Measurements from ENCODE around the gene RAB26.

RAB26 gene

DNA sequence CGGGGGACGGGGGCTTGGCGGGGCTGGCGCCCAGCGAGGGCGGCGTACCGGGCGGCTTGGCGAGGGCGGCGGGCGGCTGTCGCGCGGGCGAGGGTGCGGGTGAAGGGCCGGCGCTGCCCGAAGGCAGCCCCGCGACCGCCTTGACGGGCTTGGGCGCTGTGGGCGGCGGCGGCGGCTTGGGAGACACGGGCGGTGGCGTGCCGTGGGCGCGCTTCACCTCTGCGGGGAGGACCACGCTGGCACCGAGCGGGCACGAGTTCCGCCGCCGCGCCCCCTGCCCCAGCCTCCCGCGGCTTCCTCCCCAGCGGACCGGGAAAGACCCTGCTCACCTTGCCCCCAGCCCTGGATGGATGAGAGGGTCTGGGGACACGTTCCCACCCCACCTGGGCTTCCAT lies 30.7 kb downstream of the RAB26 start:
- FAIRE-seq (no peak), DNase-seq (ENCODE audit: insufficient read length) (no peak)
- TF ChIP-seq POLR2A (IDR thresholded peaks at IDR 0.05; ENCODE audit: low read depth, low read length) (no peak), TAF1 (IDR thresholded peaks at IDR 0.05; ENCODE audit: borderline replicate concordance, low read depth, low read length) (no peak), POLR2AphosphoS5 (IDR thresholded peaks at IDR 0.05; ENCODE audit: low read depth, low read length) (no peak)

DNA sequence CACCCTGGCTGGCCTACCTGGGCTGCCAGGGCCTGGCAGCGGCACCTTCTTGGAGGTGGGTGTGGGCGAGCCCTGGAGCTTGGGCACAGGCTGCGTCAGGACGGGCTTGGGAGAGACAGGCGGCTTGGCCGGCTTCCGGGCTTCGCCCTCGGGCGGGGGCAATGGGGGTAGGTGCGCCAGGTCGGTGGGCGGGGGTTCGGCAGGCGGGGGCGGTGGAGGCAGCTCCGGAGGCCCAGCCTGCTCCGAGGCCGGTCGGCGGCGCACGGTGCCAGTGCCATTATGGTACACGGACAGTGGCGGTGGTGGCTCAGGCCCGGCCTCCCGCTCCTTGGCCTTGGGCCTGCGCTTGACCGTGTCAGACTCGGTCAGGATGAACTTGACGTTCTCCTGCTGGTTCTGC lies 31.2 kb downstream of the RAB26 start:
- DNase-seq (ENCODE audit: insufficient read length), result no peak
- no peak for FAIRE-seq
- no peak for TF ChIP-seq TAF1 (IDR thresholded peaks at IDR 0.05; ENCODE audit: borderline replicate concordance, low read depth, low read length)
- TF ChIP-seq POLR2A (IDR thresholded peaks at IDR 0.05; ENCODE audit: low read depth, low read length), result no peak
- no peak for TF ChIP-seq POLR2AphosphoS5 (IDR thresholded peaks at IDR 0.05; ENCODE audit: low read depth, low read length)

DNA sequence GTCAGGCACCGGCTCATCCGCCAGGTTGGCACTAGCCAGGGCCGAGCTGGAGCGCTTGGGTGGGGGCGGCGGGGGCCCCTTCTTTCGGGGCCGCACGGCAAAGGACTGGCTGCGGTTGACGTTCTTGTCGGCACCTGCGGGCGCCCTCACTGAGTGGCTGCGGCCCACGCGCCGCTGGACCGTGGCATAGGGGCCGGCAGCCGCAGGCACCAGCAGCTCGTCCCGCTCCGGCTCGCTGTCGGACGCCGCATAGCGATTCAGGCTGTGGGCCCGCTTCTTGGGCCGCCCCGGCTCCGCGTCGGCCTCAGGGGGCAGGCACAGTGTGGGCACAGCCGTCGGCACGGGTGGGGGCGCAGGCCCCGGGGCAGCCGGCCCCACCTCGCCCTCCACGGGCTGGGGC lies 32.0 kb downstream of the RAB26 start:
- DNase-seq (ENCODE audit: insufficient read length) (no peak), FAIRE-seq (no peak)
- no peak for TF ChIP-seq POLR2AphosphoS5 (IDR thresholded peaks at IDR 0.05; ENCODE audit: low read depth, low read length)
- no peak for TF ChIP-seq TAF1 (IDR thresholded peaks at IDR 0.05; ENCODE audit: borderline replicate concordance, low read depth, low read length)
- no peak for TF ChIP-seq POLR2A (IDR thresholded peaks at IDR 0.05; ENCODE audit: low read depth, low read length)

DNA sequence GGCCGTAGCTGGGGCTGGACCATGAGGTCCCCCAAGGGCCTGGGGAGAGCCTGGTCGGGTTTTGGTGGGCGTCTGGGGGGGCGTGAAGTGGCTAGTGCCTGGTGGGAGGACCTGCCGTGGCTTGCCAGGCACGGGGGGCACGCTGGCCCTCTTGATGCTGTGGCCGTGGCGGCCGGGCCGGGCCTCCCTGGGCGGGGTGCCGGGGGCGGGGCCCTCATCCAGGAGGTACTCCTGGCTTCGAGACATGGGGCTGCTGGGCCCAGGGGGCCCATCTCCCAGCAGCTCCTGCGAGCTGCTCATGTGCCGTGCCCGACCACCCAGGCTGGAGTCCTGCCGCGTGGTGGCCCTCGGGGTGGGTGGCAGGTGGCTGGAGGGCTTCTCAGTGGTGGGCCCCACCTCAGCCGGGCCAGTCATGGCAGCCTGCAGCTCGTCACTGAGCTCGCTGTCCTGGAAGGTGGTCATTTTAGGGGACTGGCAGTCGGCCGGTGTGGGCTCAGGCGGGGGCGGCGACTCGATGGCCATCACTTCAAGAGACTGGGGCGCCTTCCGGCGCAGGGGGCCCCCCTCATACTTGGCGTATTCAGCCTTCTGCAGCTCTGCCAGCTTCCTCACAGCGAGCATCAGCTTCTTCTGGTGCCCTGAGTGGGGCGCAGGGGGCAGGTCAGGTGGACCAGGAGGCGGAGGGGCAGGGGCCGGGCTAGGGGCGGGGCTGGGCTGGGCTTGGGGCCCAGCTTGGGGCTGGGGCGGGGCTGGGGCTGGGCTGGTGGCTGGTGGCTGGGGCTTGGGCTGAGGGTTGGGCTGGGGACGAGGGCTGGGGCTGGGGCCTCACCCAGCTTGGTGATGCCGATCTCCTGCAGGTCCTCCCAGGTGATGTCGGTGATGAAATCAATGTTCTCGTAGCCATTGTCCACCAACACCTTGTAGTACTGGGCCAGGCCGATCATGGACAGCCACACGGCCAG lies 32.8 kb downstream of the RAB26 start:
- TF ChIP-seq POLR2AphosphoS5 (IDR thresholded peaks at IDR 0.05; ENCODE audit: low read depth, low read length) (no peak), TAF1 (IDR thresholded peaks at IDR 0.05; ENCODE audit: borderline replicate concordance, low read depth, low read length) (no peak)
- FAIRE-seq (no peak), DNase-seq (ENCODE audit: insufficient read length) (no peak)

DNA sequence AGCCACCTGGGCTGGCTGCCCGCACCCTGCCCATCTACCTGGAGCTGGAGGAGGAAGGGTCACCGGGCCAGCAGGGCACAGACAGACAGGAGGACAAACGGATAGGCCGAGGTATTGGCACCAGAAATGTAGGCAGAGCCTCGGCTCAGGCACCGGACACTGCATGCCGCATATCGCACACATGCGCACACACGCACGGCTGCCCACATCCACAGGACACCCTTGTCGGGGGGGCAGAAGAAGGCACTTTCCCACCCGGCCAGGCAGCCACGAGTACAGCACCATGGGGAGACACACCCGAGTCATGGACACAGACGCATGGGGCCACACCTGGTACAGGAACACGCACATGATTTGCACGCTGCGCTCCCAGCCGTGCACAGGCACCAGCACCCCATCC lies 33.5 kb downstream of the RAB26 start:
- DNase-seq (ENCODE audit: insufficient read length), result no peak

DNA sequence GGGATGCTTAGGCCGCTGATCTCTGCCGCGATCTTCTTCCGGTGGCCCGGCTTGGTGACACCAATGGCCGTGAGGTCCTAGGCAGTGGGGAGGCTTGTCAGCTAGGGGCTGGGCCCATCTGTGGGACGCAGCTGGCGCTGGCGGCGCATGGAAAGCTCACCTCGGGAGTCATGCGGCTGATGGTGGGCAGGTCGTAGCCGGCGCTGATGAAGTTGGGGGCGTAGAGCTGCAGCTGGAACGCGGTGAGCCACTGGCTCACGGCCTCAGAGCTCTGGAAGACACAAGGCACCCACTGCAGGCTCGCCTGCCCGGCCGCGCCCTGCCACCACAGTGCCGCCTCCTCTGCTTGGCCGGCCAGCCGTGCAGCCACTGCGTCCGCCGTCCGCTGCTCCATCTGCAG lies 35.2 kb downstream of the RAB26 start:
- DNase-seq (ENCODE audit: insufficient read length) (no peak), FAIRE-seq (no peak)
- TF ChIP-seq POLR2AphosphoS5 (IDR thresholded peaks at IDR 0.05; ENCODE audit: low read depth, low read length) (no peak), TAF1 (IDR thresholded peaks at IDR 0.05; ENCODE audit: borderline replicate concordance, low read depth, low read length) (no peak), POLR2A (IDR thresholded peaks at IDR 0.05; ENCODE audit: low read depth, low read length) (no peak)

More for the DNA sequence above, 33.5 kb downstream of the RAB26 start:
- no peak for FAIRE-seq
- no peak for TF ChIP-seq TAF1 (IDR thresholded peaks at IDR 0.05; ENCODE audit: borderline replicate concordance, low read depth, low read length)
- no peak for TF ChIP-seq POLR2AphosphoS5 (IDR thresholded peaks at IDR 0.05; ENCODE audit: low read depth, low read length)
- TF ChIP-seq POLR2A (IDR thresholded peaks at IDR 0.05; ENCODE audit: low read depth, low read length), result no peak

DNA sequence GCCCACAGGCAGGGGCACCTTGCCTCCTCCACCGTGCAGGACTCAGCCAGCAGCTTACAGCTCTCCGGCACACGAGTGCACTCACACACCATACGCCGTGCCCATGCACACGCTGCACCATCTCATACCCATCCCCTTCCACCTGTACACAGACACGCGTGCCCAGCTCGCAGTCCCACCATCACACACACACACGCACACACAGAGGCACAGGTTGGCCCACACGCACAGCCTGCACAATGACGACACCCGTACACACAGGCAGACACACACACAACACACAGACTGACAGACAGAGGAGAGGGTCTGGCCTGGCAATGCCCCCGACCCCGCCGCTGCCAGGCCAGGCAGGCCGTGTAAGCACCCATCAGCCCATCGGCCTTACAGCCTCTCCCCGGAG lies 35.9 kb downstream of the RAB26 start:
- FAIRE-seq (no peak), DNase-seq (ENCODE audit: insufficient read length) (no peak)
- TF ChIP-seq TAF1 (IDR thresholded peaks at IDR 0.05; ENCODE audit: borderline replicate concordance, low read depth, low read length) (no peak), POLR2A (IDR thresholded peaks at IDR 0.05; ENCODE audit: low read depth, low read length) (no peak), POLR2AphosphoS5 (IDR thresholded peaks at IDR 0.05; ENCODE audit: low read depth, low read length) (no peak)

DNA sequence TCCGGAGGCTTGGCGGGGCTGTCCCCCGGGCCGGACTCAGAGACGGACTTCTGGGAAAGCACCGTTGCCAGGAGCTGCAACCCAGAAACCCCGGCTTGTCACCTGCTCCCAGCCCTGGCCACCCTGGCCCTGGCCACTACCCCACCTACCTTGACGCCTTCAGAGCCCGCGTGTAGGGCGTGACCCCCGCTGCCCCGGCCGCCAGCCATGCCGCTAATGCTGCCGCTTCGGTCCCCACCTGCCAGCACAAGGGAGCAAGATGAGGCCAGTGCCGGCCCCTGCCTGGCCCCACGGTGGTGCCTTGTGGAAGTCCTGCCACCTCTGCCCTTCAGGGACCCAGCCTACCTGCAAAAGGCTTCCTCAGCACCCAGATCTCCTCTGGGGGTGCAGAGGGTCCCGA lies 36.5 kb downstream of the RAB26 start:
- FAIRE-seq, result no peak
- DNase-seq (ENCODE audit: insufficient read length), result no peak
- TF ChIP-seq POLR2AphosphoS5 (IDR thresholded peaks at IDR 0.05; ENCODE audit: low read depth, low read length) (no peak), POLR2A (IDR thresholded peaks at IDR 0.05; ENCODE audit: low read depth, low read length) (no peak), TAF1 (IDR thresholded peaks at IDR 0.05; ENCODE audit: borderline replicate concordance, low read depth, low read length) (no peak)

DNA sequence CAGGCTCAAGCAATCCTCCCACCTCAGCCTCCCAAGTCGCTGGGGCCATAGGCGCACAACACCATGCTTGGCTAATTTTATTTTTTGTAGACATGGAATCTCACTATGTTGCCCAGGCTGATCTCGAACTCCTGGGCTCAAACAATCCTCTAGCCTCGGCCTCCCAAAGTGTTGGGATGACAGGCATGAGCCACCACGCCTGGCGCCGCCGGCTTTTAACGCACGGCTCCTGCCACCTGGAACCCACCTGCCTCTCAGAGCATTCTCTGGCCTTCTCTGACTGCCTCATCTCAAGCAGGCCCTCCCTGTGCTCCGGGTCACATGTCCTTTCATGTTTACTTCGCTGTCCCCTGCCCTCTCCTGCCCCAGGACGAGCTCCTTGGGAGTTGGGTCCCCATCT lies 37.6 kb downstream of the RAB26 start:
- no peak for TF ChIP-seq POLR2AphosphoS5 (IDR thresholded peaks at IDR 0.05; ENCODE audit: low read depth, low read length)
- no peak for TF ChIP-seq TAF1 (IDR thresholded peaks at IDR 0.05; ENCODE audit: borderline replicate concordance, low read depth, low read length)
- TF ChIP-seq POLR2A (IDR thresholded peaks at IDR 0.05; ENCODE audit: low read depth, low read length), result no peak
- no peak for DNase-seq (ENCODE audit: insufficient read length)
- no peak for FAIRE-seq

DNA sequence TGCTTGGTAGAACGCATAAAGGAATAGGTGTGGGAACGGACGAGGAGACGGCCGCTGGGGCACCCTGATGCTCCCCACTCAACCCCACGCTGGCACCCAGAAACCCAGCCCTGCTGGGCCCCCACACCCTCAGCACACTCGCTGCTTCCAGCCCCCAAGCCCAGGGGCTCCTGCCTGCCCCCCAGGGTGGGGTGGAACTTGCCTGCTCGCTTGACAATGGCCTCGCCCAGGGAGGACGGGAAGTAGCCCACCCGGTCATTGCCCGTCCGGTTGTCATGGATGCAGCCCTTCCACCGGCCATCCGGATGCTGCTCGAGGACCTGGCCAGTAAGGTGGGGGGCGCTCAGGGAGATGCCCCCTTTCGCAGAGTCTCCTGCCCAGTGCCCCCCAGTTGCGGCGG lies 38.1 kb downstream of the RAB26 start:
- no peak for TF ChIP-seq TAF1 (IDR thresholded peaks at IDR 0.05; ENCODE audit: borderline replicate concordance, low read depth, low read length)
- TF ChIP-seq POLR2AphosphoS5 (IDR thresholded peaks at IDR 0.05; ENCODE audit: low read depth, low read length), result no peak
- TF ChIP-seq POLR2A (IDR thresholded peaks at IDR 0.05; ENCODE audit: low read depth, low read length), result no peak
- FAIRE-seq (no peak), DNase-seq (ENCODE audit: insufficient read length) (no peak)

DNA sequence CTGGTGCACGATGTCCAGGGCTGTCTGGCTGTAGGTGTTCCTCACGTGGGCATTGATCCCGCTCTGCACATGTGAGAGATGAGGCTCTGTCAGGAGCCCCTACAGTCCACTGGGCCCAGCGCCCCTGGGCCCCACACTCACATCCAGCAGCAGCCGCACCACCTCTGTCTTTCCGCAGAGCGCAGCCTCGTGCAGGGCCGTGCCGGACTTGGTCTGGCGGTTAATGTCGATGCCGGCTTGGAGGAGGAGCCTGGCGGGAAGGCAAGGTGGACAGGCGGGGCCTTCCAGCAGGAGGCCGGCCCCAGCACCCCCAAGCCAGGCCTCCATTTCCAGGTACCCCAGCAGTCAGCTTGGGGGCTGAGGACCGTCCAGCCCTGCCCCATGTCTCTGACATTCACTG lies 38.8 kb downstream of the RAB26 start:
- FAIRE-seq, result no peak
- DNase-seq (ENCODE audit: insufficient read length), result no peak
- no peak for TF ChIP-seq POLR2AphosphoS5 (IDR thresholded peaks at IDR 0.05; ENCODE audit: low read depth, low read length)

DNA sequence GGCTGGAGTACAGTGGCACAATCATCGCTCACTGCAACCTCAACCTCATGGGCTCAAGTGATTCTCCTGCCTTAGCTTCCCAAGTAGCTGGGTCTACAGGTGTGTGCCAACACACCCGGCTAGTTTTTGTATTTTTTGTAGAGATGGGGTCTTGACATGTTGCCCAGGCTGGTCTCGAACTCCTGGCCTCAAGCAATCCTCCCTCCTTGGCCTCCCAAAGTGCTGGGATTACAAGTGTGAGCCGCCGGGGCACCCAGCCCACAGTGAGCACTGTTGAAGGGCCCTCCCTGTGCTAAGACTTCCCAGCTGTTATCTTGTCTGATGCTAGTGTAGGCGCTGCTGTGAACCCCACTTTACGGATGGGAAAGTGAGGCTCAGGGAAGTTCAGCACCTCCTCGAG lies 40.0 kb downstream of the RAB26 start:
- no peak for FAIRE-seq
- DNase-seq (ENCODE audit: insufficient read length), result no peak
- TF ChIP-seq TAF1 (IDR thresholded peaks at IDR 0.05; ENCODE audit: borderline replicate concordance, low read depth, low read length) (no peak), POLR2A (IDR thresholded peaks at IDR 0.05; ENCODE audit: low read depth, low read length) (no peak), POLR2AphosphoS5 (IDR thresholded peaks at IDR 0.05; ENCODE audit: low read depth, low read length) (no peak)
